GM21528 (cell line): ENCODE results near the gene TAS2R46.
"Not testable (repeated sequence)": the region's sequence is repeated elsewhere in the genome, so short reads cannot be mapped to it uniquely, and the experiment has no call there.

Source experiments
- ATAC-seq: cut with Tn5 transposase; IDR thresholded peaks from one replicate; pipeline ENCODE4 v1.9.1; 2021; ENCODE audit warnings: mild to moderate bottlenecking, moderate library complexity; ENCODE audit not compliant: unreplicated experiment, low FRiP score

Gene TAS2R46

DNA sequence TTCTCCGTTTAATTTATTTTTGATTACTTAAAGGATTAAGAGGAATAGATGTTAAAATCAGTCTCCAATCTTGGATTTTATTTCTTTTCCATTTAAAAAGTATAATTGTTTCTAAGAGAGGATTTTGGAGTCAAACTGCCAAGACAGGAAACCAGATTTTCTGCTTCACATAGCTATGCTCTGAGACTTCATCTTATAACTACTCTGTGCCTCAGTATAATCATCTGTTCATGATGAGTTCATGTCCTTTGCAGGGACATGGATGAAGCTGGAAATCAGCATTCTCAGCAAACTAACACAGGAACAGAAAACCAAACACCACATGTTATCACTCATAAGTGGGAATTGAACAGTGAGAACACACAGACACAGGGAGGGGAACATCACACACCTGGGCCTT lies 21.9 kb downstream of the TAS2R46 start:
- ATAC-seq: no peak

DNA sequence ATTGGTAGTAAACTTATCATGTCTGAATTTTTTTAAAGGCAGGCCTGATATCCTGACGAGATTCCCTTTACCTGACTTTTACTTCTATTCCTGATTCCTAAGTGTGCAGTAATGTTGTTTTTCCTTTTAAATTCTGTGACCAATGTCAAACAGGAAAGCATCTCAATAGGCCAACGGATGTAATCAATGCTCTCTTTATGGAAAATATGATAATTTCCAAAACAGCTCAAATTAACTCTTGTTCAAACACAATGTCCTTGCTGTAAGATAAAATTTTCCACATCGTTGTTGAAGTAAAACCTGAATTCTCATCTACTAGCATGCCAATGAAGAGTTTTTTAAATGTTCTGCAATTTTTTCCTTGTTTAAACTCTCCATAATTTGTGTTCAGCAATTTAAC lies 22.9 kb downstream of the TAS2R46 start:
- ATAC-seq: no peak

GRCh38 chr12:11033959-11034358 lies 28.1 kb downstream of the TAS2R46 start:
- ATAC-seq: not testable (repeated sequence)

DNA sequence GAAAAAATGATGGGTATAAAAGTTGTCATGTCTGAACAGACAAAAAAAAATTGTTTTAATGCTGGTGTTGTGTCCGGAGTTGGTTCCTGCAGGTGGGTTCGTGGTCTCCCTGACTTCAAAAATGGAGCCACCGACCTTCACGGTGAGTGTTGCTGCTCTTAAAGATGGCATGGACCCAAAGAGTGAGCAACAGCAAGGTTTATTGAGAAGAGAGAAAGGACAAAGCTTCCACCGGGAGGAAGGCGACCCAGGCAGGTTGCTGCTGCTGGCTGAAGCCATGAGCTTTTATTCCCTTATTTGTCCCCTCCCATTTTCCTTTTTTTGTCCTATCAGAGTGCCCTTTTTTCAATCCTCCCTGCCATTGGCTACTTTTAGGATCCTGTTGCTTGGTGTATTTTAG lies 30.8 kb downstream of the TAS2R46 start, which contains the start of gene TAS2R31:
Gene TAS2R31, minus strand, starts transcription at position 101 of the 400 bp plus-strand sequence. Its CDS starts 72 bp downstream, at position 29.
- ATAC-seq: no peak

DNA sequence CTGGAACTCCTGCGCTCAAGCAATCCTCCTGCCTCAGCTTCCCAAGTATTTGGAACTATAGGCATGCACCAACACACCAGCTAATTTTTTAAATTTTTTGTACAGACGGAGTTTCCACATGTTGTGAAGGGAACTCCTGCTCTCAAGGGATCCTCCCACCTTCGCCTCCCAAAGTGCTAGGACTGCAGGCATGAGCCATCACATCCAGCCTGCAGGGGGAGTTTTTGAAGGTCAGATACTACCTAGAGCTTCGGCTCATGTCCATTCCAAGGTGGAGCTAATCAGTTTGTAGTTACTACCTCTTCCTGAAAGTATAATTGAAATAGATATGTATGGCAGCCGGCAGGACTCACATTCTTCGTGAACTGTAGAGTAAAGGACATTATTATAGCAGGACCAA lies 36.0 kb downstream of the TAS2R46 start:
- ATAC-seq: no peak

GRCh38 chr12:11023387-11023786 lies 38.7 kb downstream of the TAS2R46 start:
- no peak for ATAC-seq

DNA sequence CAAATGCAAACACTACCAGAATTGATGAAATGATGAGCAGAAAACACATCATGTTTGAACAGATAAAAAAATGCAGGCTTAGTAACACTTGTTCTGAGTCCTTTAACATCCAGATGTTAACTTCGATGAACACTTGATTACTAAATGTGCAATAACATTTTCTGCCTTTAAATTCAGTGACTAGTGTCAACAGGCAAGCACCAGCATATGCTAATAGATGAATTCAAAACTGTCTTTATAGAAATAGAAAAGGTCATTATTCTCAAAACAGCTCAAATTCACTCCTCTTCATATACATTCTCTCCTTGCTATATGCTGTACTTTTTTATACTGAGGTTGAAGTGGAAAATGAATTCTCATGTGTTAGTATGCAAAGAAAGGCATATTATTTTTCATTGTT lies 39.6 kb downstream of the TAS2R46 start, which contains the start of gene TAS2R19:
Gene TAS2R19, minus strand, starts transcription at position 101 of the 400 bp plus-strand sequence. Its CDS starts 49 bp downstream, at position 52.
- no peak for ATAC-seq

GRCh38 chr12:11016937-11017336 lies 45.2 kb downstream of the TAS2R46 start:
- no peak for ATAC-seq

- ATAC-seq: no peak
These were observed 46.2 kb downstream of the TAS2R46 start for GRCh38 chr12:11015775-11016430.

DNA sequence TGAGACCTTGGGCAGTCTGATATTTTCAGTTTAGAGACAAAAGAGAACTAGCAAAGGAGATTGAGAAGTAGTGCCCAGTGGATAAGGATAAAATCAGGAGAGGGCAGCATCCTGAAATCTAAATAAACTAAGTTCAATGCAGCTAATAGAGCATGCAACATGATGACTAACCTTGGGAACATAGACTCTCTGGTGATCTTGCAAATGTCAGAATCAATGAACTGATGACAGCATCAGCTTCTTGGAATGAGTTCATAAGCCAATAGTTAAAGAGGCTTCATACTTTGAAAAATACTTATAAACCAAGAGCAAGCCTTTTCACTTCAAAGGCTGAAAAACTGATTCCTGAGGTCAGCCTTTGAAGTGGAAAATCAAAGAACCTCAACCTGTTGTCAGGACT lies 47.9 kb downstream of the TAS2R46 start:
- ATAC-seq: no peak
